Measurements from ENCODE around the gene HTRA2.

The HTRA2 gene

GRCh38 chr2:74566076-74566753, 36.5 kb downstream of the HTRA2 start:
- DNase-seq: no peak

- DNase-seq: no peak
Observed at GRCh38 chr2:74566754-74567085, 37.0 kb downstream of the HTRA2 start.

GRCh38 chr2:74567881-74568280, 38.1 kb downstream of the HTRA2 start:
- DNase-seq: no peak

- DNase-seq: no peak
Observed at GRCh38 chr2:74569686-74570085, 40.0 kb downstream of the HTRA2 start.

- DNase-seq: no peak
Observed at GRCh38 chr2:74571058-74571457, 41.3 kb downstream of the HTRA2 start.

- DNase-seq: no peak
Observed at GRCh38 chr2:74572178-74572925, 42.6 kb downstream of the HTRA2 start.

- no peak for DNase-seq
Observed at GRCh38 chr2:74573747-74574562, 44.2 kb downstream of the HTRA2 start.

- no peak for DNase-seq
Observed at GRCh38 chr2:74575320-74575719, 45.6 kb downstream of the HTRA2 start.

GRCh38 chr2:74576211-74576862, 46.6 kb downstream of the HTRA2 start:
- no peak for DNase-seq

- DNase-seq: no peak
Observed at GRCh38 chr2:74576863-74577229, 47.1 kb downstream of the HTRA2 start.

GRCh38 chr2:74577448-74577847, 47.7 kb downstream of the HTRA2 start:
- no peak for DNase-seq

- DNase-seq: no peak
Observed at GRCh38 chr2:74578408-74578807, 48.7 kb downstream of the HTRA2 start.

GRCh38 chr2:74581463-74581862, 51.7 kb downstream of the HTRA2 start:
- DNase-seq: no peak

GRCh38 chr2:74582184-74582583, 52.5 kb downstream of the HTRA2 start:
- no peak for DNase-seq
